Panc1 (cell line): ENCODE measurements around the gene PGD. TPM values are rescaled to one million over a fixed set of nuclear protein-coding genes. Genes with fewer than 3 reads are reported as not detected.

ENCODE experiments used
- total RNA-seq: library from RNA; stranded (reverse); gene quantifications from one replicate; pipeline ENCODE4 v1.2.1, GENCODE V29; 2021; ENCODE audit not compliant: unreplicated experiment

PGD gene
- total RNA-seq, 1 experiment from 2014 or later, result 158 TPM

Other genes starting within 250 kb of the PGD start
- gene KIF1B, start 188.5 kb upstream of the PGD start, total RNA-seq, result 33.0 TPM
- 40.8 TPM for gene CENPS, start 31.4 kb downstream of the PGD start, total RNA-seq
- 0.41 TPM for gene CORT, start 51.0 kb downstream of the PGD start, total RNA-seq
- gene DFFA, start 73.5 kb downstream of the PGD start, total RNA-seq, result 68.1 TPM
- 36.0 TPM for gene PEX14, start 75.9 kb downstream of the PGD start, total RNA-seq